K562 (cell line): ENCODE data around the gene GIGYF2. TPM values are rescaled to one million over a fixed set of nuclear protein-coding genes. Genes with fewer than 3 reads are reported as not detected.

Experiments
- ATAC-seq: fragments of 200-7000 bp; cut with Tn5 transposase; 3 replicates; pipeline ENCODE4 v1.9.1; 2020; ENCODE audit warnings: moderate library complexity
- BruUV-seq: library from RNA; stranded (reverse); fragments of 400-500 nt; replicated peaks from 2 replicates; lab custom pipeline; 2021; lab: Mats Ljungman, UMichigan
- CTCF ChIA-PET: fragments of 300-600 bp; formaldehyde crosslinking; extraction: SDS; loops from one replicate; lab custom pipeline; 2021; ENCODE audit warnings: low intra/inter-chr PET ratio; lab: Yijun Ruan, JAX
- POLR2A ChIA-PET: fragments of 300-600, 350-650 bp; sonication (Branson Sonifier 250); formaldehyde crosslinking; extraction: SDS; loops from one replicate; lab custom pipeline; 2021; ENCODE audit warnings: antibody characterized with exemption, inconsistent platforms; lab: Yijun Ruan, JAX
- DNase-seq, 4 experiments: peaks; one replicate each; pipeline versions ENCODE4 v3.0.0 to v3.0.0-alpha.2; 2011 to 2018; ENCODE audit warnings: low spot score in 3 of 4, mixed read lengths in 3 of 4; ENCODE audit errors: extremely low read depth in 1 of 4
- FAIRE-seq: peaks from 2 replicates; lab custom pipeline; 2011; peaks lifted over from hg19 to GRCh38; lab: Jason Lieb, UNC
- H2AFZ ChIP-seq: 2 replicates; pipeline ENCODE4 v1.6.0; 2011; ENCODE audit warnings: low read depth, low read length, control low read depth, inconsistent platforms
- H3K27ac ChIP-seq: fragments of 200-600 bp; 3 replicates; pipeline ENCODE4 v1.8.0; 2011; ENCODE audit warnings: low read depth, mild to moderate bottlenecking, control low read depth, inconsistent platforms, low read length, moderate library complexity, mixed read lengths; ENCODE audit errors: extremely low read depth
- H3K27me3 ChIP-seq, 2 experiments: fragments of 300-600 bp in 1 of 2; 2 replicates in 1 of 2; 3 replicates in 1 of 2; pipeline versions ENCODE4 v1.6.0 to v1.8.0; 2011; ENCODE audit warnings: inconsistent platforms in 2 of 2, low read length in 2 of 2, mild to moderate bottlenecking in 1 of 2, mixed read lengths in 1 of 2, moderate library complexity in 1 of 2; ENCODE audit not compliant: control insufficient read depth in 2 of 2, insufficient read depth in 2 of 2
- H3K36me3 ChIP-seq: fragments of 300-600 bp; 3 replicates; pipeline ENCODE4 v1.8.0; 2011; ENCODE audit warnings: mild to moderate bottlenecking, low read length, inconsistent platforms; ENCODE audit not compliant: control insufficient read depth, insufficient read depth
- H3K4me1 ChIP-seq, 2 experiments: fragments of 200-600 bp in 1 of 2; replicated peaks in 1 of 2; 2 replicates in 1 of 2; 3 replicates in 1 of 2; pipeline versions ENCODE4 v1.5.1 to v1.8.0; 2011; ENCODE audit warnings: inconsistent platforms in 2 of 2, low read length in 2 of 2, mild to moderate bottlenecking in 1 of 2, mixed read lengths in 1 of 2, moderate library complexity in 1 of 2; ENCODE audit not compliant: control insufficient read depth in 2 of 2, insufficient read depth in 2 of 2
- H3K4me2 ChIP-seq: 2 replicates; pipeline ENCODE4 v1.6.1; 2011; ENCODE audit warnings: low read length, control low read depth, inconsistent platforms, mixed read lengths; ENCODE audit not compliant: insufficient read depth
- H3K4me3 ChIP-seq: fragments of 200-600 bp; sonication (generic), shearing (Covaris generic); 2 replicates; pipeline ENCODE4 v1.5.1; 2016; ENCODE audit warnings: control low read depth, inconsistent platforms
- H3K79me2 ChIP-seq: fragments of 200-600 bp; 3 replicates; pipeline ENCODE4 v1.8.0; 2011; ENCODE audit warnings: low read length, inconsistent platforms; ENCODE audit not compliant: control insufficient read depth, insufficient read depth
- H3K9ac ChIP-seq, 2 experiments: 2 replicates each; pipeline versions ENCODE4 v1.6.0 to v1.6.1; 2011; ENCODE audit warnings: low read depth in 2 of 2, low read length in 2 of 2, control low read depth in 1 of 2, inconsistent platforms in 1 of 2, mild to moderate bottlenecking in 1 of 2, mixed read lengths in 1 of 2; ENCODE audit not compliant: insufficient read depth in 1 of 2
- H3K9me1 ChIP-seq: one replicate; pipeline ENCODE4 v1.6.0; 2011; ENCODE audit warnings: inconsistent platforms, mild to moderate bottlenecking, low read length, moderate library complexity; ENCODE audit not compliant: control insufficient read depth, insufficient read depth
- H3K9me3 ChIP-seq: replicated peaks from 2 replicates; pipeline ENCODE4 v1.5.1; 2011; ENCODE audit warnings: low read depth, low read length, inconsistent platforms; ENCODE audit not compliant: control insufficient read depth, insufficient read depth
- H4K20me1 ChIP-seq: replicated peaks from 2 replicates; pipeline ENCODE4 v1.6.1; 2011; ENCODE audit warnings: low read length, inconsistent platforms, mixed read lengths; ENCODE audit not compliant: control insufficient read depth, insufficient read depth
- ADNP ChIP-seq: fragments of 200-800 bp; sonication (Bioruptor generic); IDR thresholded peaks from 2 replicates; pipeline ENCODE4 v1.6.1; 2016; ENCODE audit warnings: missing genetic modification characterization, missing compliant biosample characterization
- LARP7 ChIP-seq: fragments of 450-650 bp; IDR thresholded peaks from 2 replicates; pipeline ENCODE4 v1.6.1; 2016
- RB1 ChIP-seq: fragments of 450-650 bp; IDR thresholded peaks from 2 replicates; pipeline ENCODE4 v1.6.1; 2017; ENCODE audit warnings: low read depth, mild to moderate bottlenecking
- SMAD3 ChIP-seq: fragments of 450-650 bp; formaldehyde crosslinking; conservative IDR thresholded peaks from 2 replicates; pipeline ENCODE4 v1.4.0; 2020; ENCODE audit warnings: mild to moderate bottlenecking
- ZBTB40 ChIP-seq, 2 experiments: fragments of 450-650 bp in 1 of 2; sonication (generic) in 1 of 2; formaldehyde crosslinking in 1 of 2; IDR thresholded peaks; 2 replicates each; pipeline versions ENCODE4 v1.7.1 to v1.9.0; 2016 to 2022; ENCODE audit warnings: inconsistent platforms in 1 of 2, mild to moderate bottlenecking in 1 of 2, missing genetic modification reagents in 1 of 2
- ZNF146 ChIP-seq: IDR thresholded peaks from one replicate; pipeline ENCODE4 v1.6.1; 2018; ENCODE audit warnings: missing compliant biosample characterization; ENCODE audit not compliant: unreplicated experiment
- WGBS: fragments of 100-300 bp; shearing (Covaris generic); methylation state at CpG from one replicate; pipeline ENCODE4 v1.1.6; 2016; ENCODE audit warnings: low coverage, mixed read lengths; ENCODE audit not compliant: insufficient coverage; ENCODE audit errors: missing lambda C conversion rate; 5-methylcytosine and 5-hydroxymethylcytosine counted together
- in situ Hi-C: fragments of 300-500 bp; cut with MboI; formaldehyde crosslinking; loops from 4 replicates; pipeline ENCODE4 v1.15.0; 2018; ENCODE audit warnings: inconsistent platforms, mixed read lengths
- intact Hi-C: fragments of 100-400 bp; cut with micrococcal nuclease; formaldehyde crosslinking; loops from 2 replicates; pipeline ENCODE4 v1.14.2; 2022
- polyA plus RNA-seq, 8 experiments: library from polyadenylated mRNA; depleted of rRNA in 4 of 8; stranded (reverse) in 5 of 8; unstranded in 3 of 8; fragments of >200 nt; fragmentation: Nextera tagmentation in 2 of 8; fragmentation: Illumina TruSeq in 1 of 8; extraction: Ambion mirVana in 2 of 8; extraction: Trizol in 1 of 8; gene quantifications; 2 replicates each; pipeline versions ENCODE4 v1.2.1 to v1.2.3, GENCODE V29; 2011 to 2014; ENCODE audit warnings: inconsistent platforms in 1 of 8, missing spikeins in 1 of 8
- total RNA-seq, 7 experiments: library from RNA; depleted of rRNA in 6 of 7; stranded (reverse); fragments of >200 nt in 6 of 7; fragmentation: Illumina TruSeq in 2 of 7; extraction: Trizol in 2 of 7; gene quantifications; 2 replicates each; pipeline versions ENCODE4 v1.2.1 to v1.2.3, GENCODE V29; 2011 to 2021; ENCODE audit warnings: low replicate concordance in 1 of 7
- TF ChIP-seq, protein P1 (sequence below): fragments of 450-650 bp; IDR thresholded peaks from 2 replicates; pipeline ENCODE4 v1.7.1; 2018; ENCODE audit warnings: mild to moderate bottlenecking, low read depth; ENCODE audit not compliant: partially characterized antibody

Gene GIGYF2
- total and polyA plus RNA-seq, 9 of the 15 experiments (the other 6 are each of a cell fraction or from before 2014, with no cell fraction given) = 12.7 to 52.7 (median 34.9) TPM

GRCh38 chr2:232870018-232870765 is 173.1 kb downstream of the GIGYF2 start, which contains the start of gene SNORC (continued):
- TF ChIP-seq LARP7 = no peak
- TF ChIP-seq, all 486 proteins: peak for 0

- no peaks in the 10 kb centered on the region for H3K36me3 ChIP-seq
- H3K9ac ChIP-seq = no peak overlapping the region
- H4K20me1 ChIP-seq = no peaks in the 10 kb centered on the region
- ATAC-seq (no peak), DNase-seq (no peak), FAIRE-seq (no peak)
- H3K9me3 ChIP-seq = no peaks in the 10 kb centered on the region
- H3K4me1 ChIP-seq = peaks cover 2 to 17% of the 10 kb centered on the region in 2 experiments; a peak in 3 of 5 replicates
- no peak overlapping the region for H3K27ac ChIP-seq
- H3K79me2 ChIP-seq = no peaks in the 10 kb centered on the region
- H2AFZ ChIP-seq = no peak overlapping the region
- ChIA-PET CTCF (no interaction called here), POLR2A (interaction anchor here (0.7 to 1.4 kb wide), 3 partner anchors 9 to 957 kb away, joined by 3 to 4 read pairs (median 3); no protein-coding TSS in a partner anchor)
- no peak overlapping the region for H3K4me3 ChIP-seq
- 27% methylated on average over 9 of the region's 17 CpGs for WGBS
- H3K27me3 ChIP-seq = no peaks in the 10 kb centered on the region
- BruUV-seq = no TSS peak
- H3K9me1 ChIP-seq = no peaks in the 10 kb centered on the region
- intact Hi-C loops (no loop called here), in situ Hi-C loops (no loop called here)
- no peak overlapping the region for H3K4me2 ChIP-seq
- TF ChIP-seq ZNF146 (CRISPR knock-in tag) (no peak), SMAD3 (no peak), ZBTB40 (IDR thresholded peaks at IDR 0.05) (no peak), ZBTB40 (CRISPR knock-in tag; IDR thresholded peaks at IDR 0.05) (no peak), ADNP (tag) (no peak), RB1 (no peak)
- TF ChIP-seq, protein P1, sequence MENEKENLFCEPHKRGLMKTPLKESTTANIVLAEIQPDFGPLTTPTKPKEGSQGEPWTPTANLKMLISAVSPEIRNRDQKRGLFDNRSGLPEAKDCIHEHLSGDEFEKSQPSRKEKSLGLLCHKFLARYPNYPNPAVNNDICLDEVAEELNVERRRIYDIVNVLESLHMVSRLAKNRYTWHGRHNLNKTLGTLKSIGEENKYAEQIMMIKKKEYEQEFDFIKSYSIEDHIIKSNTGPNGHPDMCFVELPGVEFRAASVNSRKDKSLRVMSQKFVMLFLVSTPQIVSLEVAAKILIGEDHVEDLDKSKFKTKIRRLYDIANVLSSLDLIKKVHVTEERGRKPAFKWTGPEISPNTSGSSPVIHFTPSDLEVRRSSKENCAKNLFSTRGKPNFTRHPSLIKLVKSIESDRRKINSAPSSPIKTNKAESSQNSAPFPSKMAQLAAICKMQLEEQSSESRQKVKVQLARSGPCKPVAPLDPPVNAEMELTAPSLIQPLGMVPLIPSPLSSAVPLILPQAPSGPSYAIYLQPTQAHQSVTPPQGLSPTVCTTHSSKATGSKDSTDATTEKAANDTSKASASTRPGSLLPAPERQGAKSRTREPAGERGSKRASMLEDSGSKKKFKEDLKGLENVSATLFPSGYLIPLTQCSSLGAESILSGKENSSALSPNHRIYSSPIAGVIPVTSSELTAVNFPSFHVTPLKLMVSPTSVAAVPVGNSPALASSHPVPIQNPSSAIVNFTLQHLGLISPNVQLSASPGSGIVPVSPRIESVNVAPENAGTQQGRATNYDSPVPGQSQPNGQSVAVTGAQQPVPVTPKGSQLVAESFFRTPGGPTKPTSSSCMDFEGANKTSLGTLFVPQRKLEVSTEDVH = no peak
Measured at GRCh38 chr2:232870766-232871371, 173.7 kb downstream of the GIGYF2 start.
